Thoracic aorta (tissue), 2 donors: ENCODE results near the gene ELOVL1. TPM values are rescaled to one million over a fixed set of nuclear protein-coding genes. Genes with fewer than 3 reads are reported as not detected.

ENCODE experiments used
- ATAC-seq: fragments of 150-250 bp; one replicate; pipeline ENCODE4 v1.8.0; 2017; ENCODE audit warnings: low read depth; ENCODE audit not compliant: insufficient number of reproducible peaks, low FRiP score
- DNase-seq: peaks from one replicate; pipeline ENCODE4 v3.0.0-alpha.2; 2020; ENCODE audit warnings: low spot score
- H3K27ac ChIP-seq, 2 donors: fragments of 200-600 bp; sonication (generic); 1 replicate in 1 of 2; 2 replicates in 1 of 2; pipeline ENCODE4 v1.5.1; 2016; ENCODE audit warnings: mild to moderate bottlenecking in 2 of 2, moderate library complexity in 2 of 2
- H3K27me3 ChIP-seq: fragments of 200-600 bp; sonication (generic); replicated peaks from 2 replicates; pipeline ENCODE4 v1.6.0; 2016; ENCODE audit warnings: mild to moderate bottlenecking; ENCODE audit not compliant: insufficient read depth
- H3K36me3 ChIP-seq: fragments of 200-600 bp; sonication (generic); one replicate; pipeline ENCODE4 v1.5.1; 2016
- H3K4me1 ChIP-seq, 2 donors: fragments of 200-600 bp; sonication (generic); 1 replicate in 1 of 2; 2 replicates in 1 of 2; pipeline versions ENCODE4 v1.5.1 to v1.6.0; 2016; ENCODE audit warnings: low read depth in 2 of 2, mild to moderate bottlenecking in 1 of 2; ENCODE audit not compliant: control insufficient read depth in 1 of 2
- H3K4me3 ChIP-seq: fragments of 200-600 bp; sonication (generic); 2 replicates; pipeline ENCODE4 v1.5.1; 2016; ENCODE audit warnings: mild to moderate bottlenecking
- H3K9me3 ChIP-seq: fragments of 200-600 bp; sonication (generic); 2 replicates; pipeline ENCODE4 v1.5.1; 2016
- total RNA-seq, 2 donors: library from RNA; depleted of rRNA; stranded (reverse); fragments of >200 nt; gene quantifications; one replicate each; pipeline versions ENCODE4 v1.1.0 to v1.2.3, GENCODE V29; 2016
- TF ChIP-seq, protein P1 (sequence below): fragments of 200-600 bp; sonication (generic); IDR thresholded peaks from one replicate; pipeline ENCODE4 v1.5.1; 2019; ENCODE audit warnings: antibody characterized with exemption

Gene ELOVL1
- total RNA-seq, 2 donors from 2014 or later, result 36.3 to 40.8 TPM

DNA sequence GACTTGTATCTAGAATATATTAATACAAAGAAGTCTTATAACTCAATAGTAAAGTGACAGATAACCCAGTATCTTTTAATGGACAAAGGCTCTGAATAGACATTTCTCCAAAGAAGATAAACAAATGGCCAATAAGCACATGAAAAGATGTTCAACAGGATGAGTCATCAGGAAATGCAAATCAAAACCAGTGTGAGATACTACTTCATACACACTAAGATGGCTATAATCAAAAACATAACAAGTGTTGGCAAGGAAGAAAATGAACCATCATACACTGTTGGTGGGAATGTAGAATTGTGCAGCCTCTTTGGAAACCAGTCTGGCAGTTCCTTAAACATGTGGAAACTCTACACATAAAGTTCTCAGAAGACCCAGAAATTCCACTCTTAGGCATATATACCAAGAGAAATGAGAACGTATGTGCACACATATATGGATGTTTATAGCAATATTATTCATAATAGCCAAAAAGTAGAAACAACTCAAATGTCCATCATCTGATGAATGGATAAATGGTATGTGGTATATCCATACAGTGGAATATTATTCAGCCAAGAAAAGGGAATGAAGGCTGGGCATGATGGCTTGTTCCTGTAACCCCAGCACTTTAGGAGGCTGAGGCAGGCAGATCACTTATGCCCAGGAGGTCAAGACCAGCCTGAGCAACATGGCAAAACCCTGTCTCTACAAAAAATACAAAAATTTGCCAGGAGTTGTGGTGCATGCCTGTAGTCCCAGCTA, 40.1 kb downstream of the ELOVL1 start:
- H3K27me3 ChIP-seq, result no peaks in the 10 kb centered on the region
- ATAC-seq (no peak), DNase-seq (no peak)
- H3K36me3 ChIP-seq, result no peaks in the 10 kb centered on the region
- H3K9me3 ChIP-seq, result peaks cover 4% of the 10 kb centered on the region
- no peak overlapping the region for H3K4me3 ChIP-seq
- TF ChIP-seq, protein P1, sequence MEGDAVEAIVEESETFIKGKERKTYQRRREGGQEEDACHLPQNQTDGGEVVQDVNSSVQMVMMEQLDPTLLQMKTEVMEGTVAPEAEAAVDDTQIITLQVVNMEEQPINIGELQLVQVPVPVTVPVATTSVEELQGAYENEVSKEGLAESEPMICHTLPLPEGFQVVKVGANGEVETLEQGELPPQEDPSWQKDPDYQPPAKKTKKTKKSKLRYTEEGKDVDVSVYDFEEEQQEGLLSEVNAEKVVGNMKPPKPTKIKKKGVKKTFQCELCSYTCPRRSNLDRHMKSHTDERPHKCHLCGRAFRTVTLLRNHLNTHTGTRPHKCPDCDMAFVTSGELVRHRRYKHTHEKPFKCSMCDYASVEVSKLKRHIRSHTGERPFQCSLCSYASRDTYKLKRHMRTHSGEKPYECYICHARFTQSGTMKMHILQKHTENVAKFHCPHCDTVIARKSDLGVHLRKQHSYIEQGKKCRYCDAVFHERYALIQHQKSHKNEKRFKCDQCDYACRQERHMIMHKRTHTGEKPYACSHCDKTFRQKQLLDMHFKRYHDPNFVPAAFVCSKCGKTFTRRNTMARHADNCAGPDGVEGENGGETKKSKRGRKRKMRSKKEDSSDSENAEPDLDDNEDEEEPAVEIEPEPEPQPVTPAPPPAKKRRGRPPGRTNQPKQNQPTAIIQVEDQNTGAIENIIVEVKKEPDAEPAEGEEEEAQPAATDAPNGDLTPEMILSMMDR, result no peak
- H3K27ac ChIP-seq, result no peak overlapping the region
- peaks cover 0 to 6% of the 10 kb centered on the region in 2 donors for H3K4me1 ChIP-seq

DNA sequence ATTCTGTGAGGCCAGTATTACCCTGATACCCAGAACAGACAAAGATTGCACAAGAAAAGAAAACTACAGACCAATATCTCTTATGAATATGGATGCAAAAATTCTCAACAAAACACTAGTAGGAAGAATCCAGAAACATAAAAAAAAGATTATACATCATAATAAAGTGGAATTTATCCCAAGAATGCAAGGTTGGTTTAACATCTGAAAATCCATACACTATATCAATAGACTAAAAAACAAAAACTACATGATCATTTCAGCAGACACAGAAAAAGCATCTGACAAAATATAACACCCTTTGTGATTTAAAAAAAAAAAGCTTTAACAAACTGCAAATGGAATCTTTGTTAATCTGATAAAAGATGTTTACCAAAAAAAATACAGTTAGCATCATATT, 42.4 kb downstream of the ELOVL1 start:
- Histone ChIP-seq H3K9me3 (peaks cover 4% of the 10 kb centered on the region), H3K27me3 (no peaks in the 10 kb centered on the region), H3K4me3 (no peak overlapping the region), H3K36me3 (no peaks in the 10 kb centered on the region), H3K27ac (no peak overlapping the region), H3K4me1 (peaks cover 0 to 5% of the 10 kb centered on the region in 2 donors)
- TF ChIP-seq, protein P1, result no peak
- DNase-seq (no peak), ATAC-seq (no peak)

DNA sequence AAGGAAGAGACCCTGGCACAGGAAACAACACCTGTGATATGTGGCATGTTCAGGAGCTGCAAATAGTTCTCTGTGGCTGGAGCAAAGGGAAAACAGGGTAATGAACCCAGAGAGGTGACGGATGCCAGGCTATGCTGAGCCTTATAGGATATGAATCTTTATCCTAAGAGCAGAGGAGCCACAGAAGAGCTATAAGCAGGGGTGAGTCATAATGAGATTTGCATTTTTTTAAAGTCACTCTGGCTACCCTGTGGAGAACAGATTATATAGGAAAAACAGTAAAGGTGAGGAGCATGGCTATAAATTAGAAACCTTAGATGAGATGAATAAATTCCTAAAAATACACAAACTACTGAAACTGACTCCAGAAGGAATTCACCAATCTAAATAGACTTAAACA, 43.0 kb downstream of the ELOVL1 start:
- no peaks in the 10 kb centered on the region for H3K36me3 ChIP-seq
- H3K27ac ChIP-seq, result no peak overlapping the region
- H3K4me1 ChIP-seq, result no peaks in the 10 kb centered on the region

DNA sequence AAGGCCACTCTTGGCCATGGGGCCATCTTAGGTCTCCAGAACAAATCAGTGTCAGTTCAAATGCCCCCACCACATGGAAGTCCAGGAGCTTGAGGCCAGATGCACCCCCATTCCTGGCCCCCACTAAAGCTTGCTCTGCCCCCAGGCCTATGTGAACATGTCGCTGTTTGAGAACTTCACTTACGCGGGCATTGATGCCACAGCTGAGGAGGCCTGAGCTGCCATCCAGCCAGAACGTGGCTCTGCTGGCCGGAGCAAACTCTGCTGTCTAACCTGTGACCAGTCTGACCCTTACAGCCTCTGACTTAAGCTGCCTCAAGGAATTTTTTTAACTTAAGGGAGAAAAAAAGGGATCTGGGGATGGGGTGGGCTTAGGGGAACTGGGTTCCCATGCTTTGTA, 45.3 kb downstream of the ELOVL1 start:
- Histone ChIP-seq H3K4me3 (no peak overlapping the region), H3K27me3 (no peaks in the 10 kb centered on the region), H3K4me1 (no peaks in the 10 kb centered on the region), H3K27ac (no peak overlapping the region), H3K36me3 (no peaks in the 10 kb centered on the region), H3K9me3 (no peaks in the 10 kb centered on the region)
- no peak for DNase-seq
- ATAC-seq, result no peak
- TF ChIP-seq, protein P1, result no peak

More for the DNA sequence above, 43.0 kb downstream of the ELOVL1 start:
- DNase-seq (no peak), ATAC-seq (no peak)
- Histone ChIP-seq H3K4me3 (no peak overlapping the region), H3K9me3 (peaks cover 4% of the 10 kb centered on the region), H3K27me3 (no peaks in the 10 kb centered on the region)
- TF ChIP-seq, protein P1, result no peak

DNA sequence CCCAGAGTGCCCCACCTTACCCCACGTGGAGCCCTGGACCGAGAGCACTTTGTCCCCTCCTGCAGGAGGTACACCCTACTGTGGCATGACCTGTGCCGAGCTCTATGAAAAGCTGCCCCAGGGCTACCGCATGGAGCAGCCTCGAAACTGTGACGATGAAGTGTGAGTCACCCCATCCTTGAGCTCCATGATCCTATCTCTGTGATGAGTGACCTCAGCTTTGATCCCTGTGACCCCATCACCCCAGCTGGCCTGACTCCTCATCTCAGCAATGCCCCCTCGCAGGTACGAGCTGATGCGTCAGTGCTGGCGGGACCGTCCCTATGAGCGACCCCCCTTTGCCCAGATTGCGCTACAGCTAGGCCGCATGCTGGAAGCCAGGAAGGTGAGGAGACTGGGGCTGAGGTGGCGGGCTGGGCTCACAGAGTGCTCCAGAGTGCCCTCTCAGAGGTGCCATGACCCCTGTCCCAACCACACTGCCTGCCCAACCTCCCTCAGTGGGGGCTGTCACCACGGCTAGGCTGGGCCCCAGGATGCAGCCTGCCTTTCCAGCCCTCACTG, 46.4 kb downstream of the ELOVL1 start:
- H3K27me3 ChIP-seq, result no peaks in the 10 kb centered on the region
- no peaks in the 10 kb centered on the region for H3K9me3 ChIP-seq
- no peak overlapping the region for H3K27ac ChIP-seq
- TF ChIP-seq, protein P1, result no peak
- H3K36me3 ChIP-seq, result no peaks in the 10 kb centered on the region
- DNase-seq (no peak), ATAC-seq (no peak)
- H3K4me3 ChIP-seq, result no peak overlapping the region
- H3K4me1 ChIP-seq, result no peaks in the 10 kb centered on the region
